Activated CD4-positive, alpha-beta T cell treated with anti-CD3 and anti-CD28 coated beads for 4 hours (primary cell): ENCODE results near the gene SSBP3.

ENCODE experiments used
- DNase-seq, 2 donors: peaks; one replicate each; pipeline ENCODE4 v3.0.0-alpha.2; 2020

SSBP3 gene

GRCh38 chr1:54279457-54279856, 126.7 kb downstream of the SSBP3 start:
- no peak for DNase-seq

- no peak for DNase-seq
These were observed 127.2 kb downstream of the SSBP3 start for GRCh38 chr1:54278941-54279422.

GRCh38 chr1:54277451-54278341, 128.5 kb downstream of the SSBP3 start:
- DNase-seq = no peak

GRCh38 chr1:54276617-54277450, 129.4 kb downstream of the SSBP3 start:
- no peak for DNase-seq

- DNase-seq = no peak
These were observed 130.8 kb downstream of the SSBP3 start for GRCh38 chr1:54275349-54275748.

GRCh38 chr1:54274881-54275280, 131.3 kb downstream of the SSBP3 start:
- no peak for DNase-seq

- DNase-seq = no peak
These were observed 131.7 kb downstream of the SSBP3 start for GRCh38 chr1:54274448-54274847.

- DNase-seq = no peak
These were observed 132.4 kb downstream of the SSBP3 start for GRCh38 chr1:54273795-54274163.

GRCh38 chr1:54273092-54273794, 133.0 kb downstream of the SSBP3 start:
- DNase-seq = no peak

- no peak for DNase-seq
These were observed 133.5 kb downstream of the SSBP3 start for GRCh38 chr1:54272772-54273091.

- no peak for DNase-seq
These were observed 134.1 kb downstream of the SSBP3 start for GRCh38 chr1:54272134-54272533.

GRCh38 chr1:54271341-54271740, 134.9 kb downstream of the SSBP3 start:
- no peak for DNase-seq

GRCh38 chr1:54270543-54270942, 135.7 kb downstream of the SSBP3 start:
- no peak for DNase-seq

- DNase-seq = no peak
These were observed 137.4 kb downstream of the SSBP3 start for GRCh38 chr1:54268762-54269297.

GRCh38 chr1:54267815-54268761, 138.1 kb downstream of the SSBP3 start:
- no peak for DNase-seq

GRCh38 chr1:54266908-54267307, 139.3 kb downstream of the SSBP3 start:
- DNase-seq = no peak

GRCh38 chr1:54266195-54266594, 140.0 kb downstream of the SSBP3 start:
- DNase-seq = no peak

- no peak for DNase-seq
These were observed 140.5 kb downstream of the SSBP3 start for GRCh38 chr1:54265659-54266058.

- DNase-seq = no peak
These were observed 141.1 kb downstream of the SSBP3 start for GRCh38 chr1:54265126-54265525.

GRCh38 chr1:54263601-54264226, 142.5 kb downstream of the SSBP3 start:
- no peak for DNase-seq

- DNase-seq = no peak
These were observed 143.9 kb downstream of the SSBP3 start for GRCh38 chr1:54262244-54262643.
